ENCODE data around the gene COA1.

Gene COA1

GRCh38 chr7:43750016-43750887 is 20.9 kb upstream of the COA1 start:
- no peak for TF ChIP-seq CTCF (IDR thresholded peaks at IDR 0.05; ENCODE audit: low read depth, low read length)
- no peak overlapping the region for H3K4me3 ChIP-seq (ENCODE audit: low read depth, low read length)

DNA sequence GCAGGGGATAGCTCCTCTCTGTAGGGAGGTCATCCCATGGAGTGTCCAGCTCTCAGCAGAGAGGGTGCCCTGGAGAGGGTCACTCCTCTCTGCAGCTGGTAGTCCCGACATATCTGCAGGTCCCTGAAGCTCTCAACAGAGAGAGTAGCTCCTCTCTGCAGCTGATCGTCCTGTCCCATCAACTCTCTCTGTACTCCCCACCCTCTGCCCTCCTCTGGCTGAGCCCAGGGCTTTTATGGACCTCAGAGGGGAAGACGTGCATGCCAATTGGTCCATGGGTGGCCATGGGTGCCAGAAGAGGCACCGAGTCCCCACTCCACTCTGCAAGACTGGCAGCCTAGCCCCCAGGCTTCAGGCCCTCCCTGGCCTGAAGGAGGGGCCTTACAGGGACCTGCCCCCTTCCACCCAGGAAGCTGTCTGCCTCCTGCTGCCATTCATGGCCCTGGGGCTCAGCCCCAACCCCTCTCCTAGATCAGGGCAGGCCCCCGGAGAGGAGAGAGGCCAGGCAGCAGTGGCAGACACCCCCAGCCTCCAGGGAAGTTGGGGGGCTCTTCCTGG is 20.1 kb upstream of the COA1 start:
- no peak overlapping the region for H3K4me3 ChIP-seq (ENCODE audit: low read depth, low read length)
- TF ChIP-seq CTCF (IDR thresholded peaks at IDR 0.05; ENCODE audit: low read depth, low read length): no peak

DNA sequence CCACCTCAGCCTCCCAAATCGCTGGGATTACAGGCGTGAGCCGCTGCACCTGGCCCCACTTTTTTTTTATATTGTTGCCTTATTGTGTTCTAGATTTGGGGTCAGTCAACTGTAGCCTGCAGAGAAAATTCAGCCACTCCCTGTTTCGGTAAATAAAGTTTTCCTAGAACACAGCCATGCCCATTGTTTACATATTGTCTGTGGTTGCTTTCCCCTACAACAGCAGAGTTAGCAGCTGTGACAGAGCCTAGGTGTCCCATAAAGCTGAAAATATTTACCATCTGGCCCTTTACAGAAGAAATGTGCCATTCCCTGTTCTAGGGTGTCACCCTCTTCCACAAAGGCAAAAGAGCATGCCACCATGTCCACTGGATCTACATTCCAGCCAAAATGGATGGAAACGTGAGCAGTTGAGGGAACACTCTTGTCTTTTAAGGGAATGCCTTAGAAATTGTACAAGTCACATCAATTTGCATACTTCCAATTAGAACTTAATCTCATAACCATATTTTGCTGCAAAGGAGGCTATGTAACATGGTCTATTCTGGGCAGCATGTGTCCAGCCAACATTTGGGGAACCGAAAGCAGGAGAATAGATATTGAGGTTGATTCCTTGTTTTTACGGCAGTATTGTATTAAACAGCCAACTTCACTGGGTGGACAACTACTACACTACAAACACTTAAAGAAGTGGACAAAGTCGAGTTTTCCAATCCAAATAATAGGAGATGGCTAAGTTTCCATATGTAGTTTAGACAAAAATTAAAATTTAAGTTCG is 18.2 kb upstream of the COA1 start:
- TF ChIP-seq CTCF (IDR thresholded peaks at IDR 0.05; ENCODE audit: low read depth, low read length): no peak
- no peak overlapping the region for H3K4me3 ChIP-seq (ENCODE audit: low read depth, low read length)

DNA sequence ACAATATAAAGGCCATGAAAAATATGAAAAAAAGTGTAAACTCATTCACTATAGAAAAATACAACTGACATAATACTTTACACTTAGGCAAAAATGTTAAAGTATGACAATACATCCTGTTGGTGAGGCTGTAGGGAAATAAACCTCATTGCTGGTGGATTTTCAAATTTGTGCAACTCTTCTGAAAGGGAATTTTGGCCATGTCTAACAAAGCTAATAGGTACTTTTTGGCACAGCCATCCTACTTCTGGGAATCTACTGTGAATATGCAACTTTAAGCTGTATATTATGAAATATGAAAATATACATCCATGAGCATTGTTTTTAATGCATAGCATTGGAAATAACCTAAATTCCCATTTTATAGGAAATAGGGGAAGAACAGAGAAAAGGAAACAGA is 13.4 kb upstream of the COA1 start:
- TF ChIP-seq CTCF (IDR thresholded peaks at IDR 0.05; ENCODE audit: low read depth, low read length): no peak
- no peak overlapping the region for H3K4me3 ChIP-seq (ENCODE audit: low read depth, low read length)

GRCh38 chr7:43737467-43738127 is 8.3 kb upstream of the COA1 start:
- TF ChIP-seq CTCF (IDR thresholded peaks at IDR 0.05; ENCODE audit: low read depth, low read length): no peak

DNA sequence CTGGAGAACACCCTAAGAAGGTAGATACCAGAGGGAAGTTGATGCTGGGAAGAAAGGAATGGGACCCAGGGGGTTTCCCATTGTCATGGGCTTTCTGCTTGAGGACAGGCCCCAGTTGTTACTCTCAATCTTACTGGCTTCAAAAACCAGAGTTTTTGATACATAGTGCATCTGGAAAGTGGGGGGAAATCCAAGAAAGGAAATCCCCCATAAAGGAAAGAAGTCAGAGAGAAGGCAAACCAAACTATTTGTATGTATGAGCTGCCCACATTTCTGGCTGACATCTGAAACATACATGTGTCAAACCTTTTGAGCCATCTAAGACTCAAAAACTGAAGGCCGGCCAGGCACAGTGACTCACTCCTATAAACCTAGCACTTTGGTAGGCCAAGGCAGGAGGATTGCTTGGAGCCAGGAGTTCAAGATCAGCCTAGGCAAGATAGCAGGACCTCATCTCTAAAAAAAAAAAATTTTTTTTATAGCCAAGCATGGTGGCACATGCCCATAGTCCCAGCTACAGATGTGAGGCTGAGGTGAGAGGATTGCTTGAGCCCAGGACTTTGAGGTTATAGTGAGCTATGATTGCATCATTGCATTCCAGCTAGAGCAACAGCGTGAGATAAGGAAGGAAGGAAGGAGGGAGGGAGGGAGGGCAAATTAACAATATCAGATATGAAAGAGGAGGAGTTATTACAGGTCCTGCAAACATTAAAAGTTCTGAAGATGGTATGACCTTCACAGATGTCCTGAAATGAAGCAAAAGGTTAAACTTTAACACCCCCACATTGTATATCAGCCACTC is 6.7 kb upstream of the COA1 start:
- H3K4me3 ChIP-seq (ENCODE audit: low read depth, low read length): no peak overlapping the region
- TF ChIP-seq CTCF (IDR thresholded peaks at IDR 0.05; ENCODE audit: low read depth, low read length): no peak

More at GRCh38 chr7:43737467-43738127, 8.3 kb upstream of the COA1 start:
- H3K4me3 ChIP-seq (ENCODE audit: low read depth, low read length): no peak overlapping the region
